DND-41 (cell line): ENCODE data around the gene MTPN.

ENCODE experiments used
- EZH2 ChIP-seq: IDR thresholded peaks from 3 replicates; pipeline ENCODE4 v1.6.1; 2012; ENCODE audit warnings: borderline replicate concordance, low read depth, mild to moderate bottlenecking, moderate library complexity, low read length, inconsistent platforms; ENCODE audit not compliant: severe bottlenecking
- TF ChIP-seq, protein P1 (sequence below): IDR thresholded peaks from 2 replicates; pipeline ENCODE4 v1.5.1; 2012; ENCODE audit warnings: borderline replicate concordance, low read length, moderate library complexity, mild to moderate bottlenecking; ENCODE audit not compliant: poor library complexity, severe bottlenecking; ENCODE audit errors: extremely low read depth

DNA sequence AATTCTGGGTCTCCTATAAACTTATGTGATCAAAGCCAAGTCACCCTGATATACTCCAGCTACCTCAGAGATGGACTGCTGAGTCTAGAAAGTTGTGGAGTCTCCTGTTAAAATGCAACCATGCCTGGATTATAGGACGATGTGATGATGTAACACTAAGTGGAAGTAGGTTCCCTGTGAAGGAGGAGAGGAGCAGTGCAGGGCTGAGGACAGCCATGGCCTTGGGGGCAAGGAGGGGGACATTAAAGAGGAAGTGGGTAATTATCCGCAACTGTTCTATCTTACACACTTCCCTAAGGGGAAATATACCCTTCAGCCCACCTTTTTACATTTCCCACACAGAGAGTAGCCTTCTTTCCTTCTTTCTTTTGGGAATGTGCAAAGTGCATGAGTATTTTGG lies 63.8 kb downstream of the MTPN start:
- TF ChIP-seq, protein P1, sequence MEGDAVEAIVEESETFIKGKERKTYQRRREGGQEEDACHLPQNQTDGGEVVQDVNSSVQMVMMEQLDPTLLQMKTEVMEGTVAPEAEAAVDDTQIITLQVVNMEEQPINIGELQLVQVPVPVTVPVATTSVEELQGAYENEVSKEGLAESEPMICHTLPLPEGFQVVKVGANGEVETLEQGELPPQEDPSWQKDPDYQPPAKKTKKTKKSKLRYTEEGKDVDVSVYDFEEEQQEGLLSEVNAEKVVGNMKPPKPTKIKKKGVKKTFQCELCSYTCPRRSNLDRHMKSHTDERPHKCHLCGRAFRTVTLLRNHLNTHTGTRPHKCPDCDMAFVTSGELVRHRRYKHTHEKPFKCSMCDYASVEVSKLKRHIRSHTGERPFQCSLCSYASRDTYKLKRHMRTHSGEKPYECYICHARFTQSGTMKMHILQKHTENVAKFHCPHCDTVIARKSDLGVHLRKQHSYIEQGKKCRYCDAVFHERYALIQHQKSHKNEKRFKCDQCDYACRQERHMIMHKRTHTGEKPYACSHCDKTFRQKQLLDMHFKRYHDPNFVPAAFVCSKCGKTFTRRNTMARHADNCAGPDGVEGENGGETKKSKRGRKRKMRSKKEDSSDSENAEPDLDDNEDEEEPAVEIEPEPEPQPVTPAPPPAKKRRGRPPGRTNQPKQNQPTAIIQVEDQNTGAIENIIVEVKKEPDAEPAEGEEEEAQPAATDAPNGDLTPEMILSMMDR: no peak
- TF ChIP-seq EZH2: no peak
